ENCODE results near the gene OXNAD1.

Gene OXNAD1

DNA sequence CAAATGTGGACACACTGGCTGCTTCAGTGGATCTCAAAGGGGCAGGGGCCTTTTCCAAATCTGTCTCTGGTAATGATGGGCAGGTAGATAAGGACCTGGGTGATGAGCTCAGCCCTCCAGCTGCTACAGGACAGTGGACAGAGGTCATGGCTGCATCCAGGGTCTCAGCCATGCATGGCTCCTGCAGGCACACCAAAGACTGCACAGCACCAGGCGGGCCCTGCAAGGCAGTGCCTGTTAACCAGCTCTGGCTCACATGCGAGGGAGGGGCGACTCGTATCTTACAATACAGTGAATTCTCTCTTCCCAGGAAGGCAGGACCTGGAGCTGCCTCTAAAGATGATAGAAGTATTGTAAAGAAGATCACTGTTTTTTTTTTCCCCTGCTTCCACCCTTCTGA, 58.7 kb downstream of the OXNAD1 start:
- H3K4me3 ChIP-seq (ENCODE audit: low read length): no peak overlapping the region
- no peak for DNase-seq (ENCODE audit: low read depth)
- no peak for TF ChIP-seq CTCF (conservative IDR thresholded peaks at IDR 0.05; ENCODE audit: low read length)

DNA sequence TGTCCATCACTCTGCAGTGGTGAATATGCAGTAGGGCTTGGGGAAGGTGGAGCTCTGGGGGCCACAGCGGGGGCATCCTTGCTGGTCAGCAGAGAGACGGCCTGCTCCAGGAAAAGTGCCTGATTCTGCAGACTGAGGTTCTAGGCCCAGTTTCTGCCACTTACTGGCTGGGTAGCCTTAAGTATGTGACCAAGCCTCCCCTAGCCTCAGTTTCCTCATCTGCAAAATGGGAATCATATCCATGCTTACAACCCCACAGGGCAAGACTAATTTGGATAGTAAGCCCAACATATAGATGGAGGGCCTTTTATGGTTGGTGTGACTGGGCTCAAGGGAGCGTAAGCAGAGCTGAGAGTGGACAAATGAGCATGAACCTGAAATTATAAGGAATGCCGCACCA, 60.8 kb downstream of the OXNAD1 start:
- H3K4me3 ChIP-seq (ENCODE audit: low read length): no peak overlapping the region
- no peak for TF ChIP-seq CTCF (conservative IDR thresholded peaks at IDR 0.05; ENCODE audit: low read length)
- no peak for DNase-seq (ENCODE audit: low read depth)

- no peak for TF ChIP-seq CTCF (conservative IDR thresholded peaks at IDR 0.05; ENCODE audit: low read length)
- H3K4me3 ChIP-seq (ENCODE audit: low read length): no peak overlapping the region
- DNase-seq (ENCODE audit: low read depth): no peak
Observed at GRCh38 chr3:16326724-16327349, 61.8 kb downstream of the OXNAD1 start.

DNA sequence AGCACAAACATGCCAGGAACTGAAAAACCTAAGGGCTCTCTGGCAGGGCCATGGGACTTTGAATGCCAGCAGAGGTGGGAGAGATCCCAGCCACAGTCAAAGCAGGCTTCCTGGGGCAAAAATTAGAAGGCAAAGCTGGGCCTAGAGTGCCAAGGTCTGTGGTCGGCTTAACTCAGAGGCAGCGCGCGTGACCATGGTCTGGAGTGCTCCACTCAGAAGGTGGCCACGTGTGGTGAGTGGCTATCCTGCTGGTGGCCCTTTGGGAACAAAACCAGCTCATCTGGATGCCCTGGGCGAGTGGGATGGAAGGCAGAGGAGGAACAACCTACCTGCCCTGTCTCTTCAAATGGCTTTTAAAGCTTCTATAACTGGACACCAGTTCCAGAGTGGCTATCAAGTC, 63.1 kb downstream of the OXNAD1 start:
- no peak for TF ChIP-seq CTCF (conservative IDR thresholded peaks at IDR 0.05; ENCODE audit: low read length)
- H3K4me3 ChIP-seq (ENCODE audit: low read length): no peak overlapping the region
- no peak for DNase-seq (ENCODE audit: low read depth)

DNA sequence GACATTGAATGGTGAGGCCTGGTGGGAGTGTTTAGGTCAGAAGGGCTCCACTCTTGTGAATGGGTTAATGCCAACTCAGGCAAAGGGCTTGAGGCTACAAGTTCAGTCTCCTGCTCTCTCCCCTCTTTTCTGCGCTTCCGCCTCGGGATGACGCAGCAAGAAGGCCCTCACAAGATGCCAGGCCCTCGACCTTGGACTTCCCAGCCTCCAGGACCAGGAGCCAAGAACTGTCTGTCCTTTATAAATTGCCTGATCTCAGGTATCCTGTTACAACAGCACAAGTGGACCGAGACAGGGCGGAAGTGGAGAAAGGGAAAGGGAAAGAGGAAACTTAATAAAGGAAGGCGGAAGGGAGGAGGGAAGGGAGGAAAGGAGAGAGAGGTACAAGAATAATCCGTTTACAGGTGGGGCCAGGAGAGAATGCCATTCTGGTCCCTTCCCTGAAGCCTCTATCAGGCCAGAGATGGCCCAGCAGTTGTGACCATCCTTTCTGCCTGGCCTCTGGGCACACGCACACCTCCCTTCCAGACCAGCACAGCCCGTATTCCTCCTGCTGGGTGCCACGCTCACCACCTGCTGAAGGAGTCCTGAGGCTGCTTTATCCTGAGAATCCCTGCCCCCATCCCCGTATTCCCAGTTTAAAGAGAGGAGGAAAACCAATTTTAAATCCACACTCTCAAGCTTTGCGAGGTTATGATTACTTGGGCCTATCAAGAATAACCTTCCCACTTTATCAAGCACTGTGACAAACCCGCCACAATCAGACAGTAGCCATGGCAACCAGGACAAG, 64.2 kb downstream of the OXNAD1 start:
- no peak for TF ChIP-seq CTCF (conservative IDR thresholded peaks at IDR 0.05; ENCODE audit: low read length)
- DNase-seq (ENCODE audit: low read depth): no peak
- no peak overlapping the region for H3K4me3 ChIP-seq (ENCODE audit: low read length)

DNA sequence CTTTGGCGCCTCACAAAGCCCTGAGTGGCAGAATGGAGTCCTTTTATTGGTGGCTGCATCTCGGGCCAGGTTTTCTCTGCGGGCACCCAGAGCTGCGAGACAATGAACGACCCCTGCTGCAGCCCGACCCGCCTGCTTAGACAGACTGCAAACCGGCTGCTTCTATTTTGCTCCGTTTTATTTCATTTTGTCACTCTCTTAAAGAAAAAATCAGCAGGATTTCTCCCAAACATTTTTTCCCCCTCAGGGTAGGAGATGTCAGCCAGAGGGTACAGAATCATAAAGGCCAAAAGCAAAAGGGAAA, 64.8 kb downstream of the OXNAD1 start:
- no peak for TF ChIP-seq CTCF (conservative IDR thresholded peaks at IDR 0.05; ENCODE audit: low read length)
- no peak for DNase-seq (ENCODE audit: low read depth)
- no peak overlapping the region for H3K4me3 ChIP-seq (ENCODE audit: low read length)

DNA sequence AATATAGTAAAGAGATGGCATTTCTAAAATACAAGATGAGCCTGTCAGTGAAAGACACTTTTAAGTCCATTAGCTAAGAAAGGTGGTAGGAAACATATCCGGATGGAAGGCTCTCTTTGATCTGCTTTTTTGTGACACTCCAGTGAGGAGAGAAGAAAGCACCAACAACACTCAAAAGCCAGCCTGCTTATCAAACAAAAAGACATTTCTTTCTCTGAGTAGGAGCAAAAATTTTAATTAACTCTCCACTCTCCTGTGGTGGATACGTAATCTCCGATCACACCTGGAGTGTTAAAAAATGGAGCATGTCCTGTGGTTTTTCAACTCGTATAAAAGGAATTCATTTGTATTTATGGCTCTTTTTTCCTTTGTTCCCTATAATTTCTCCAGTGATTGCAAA, 65.3 kb downstream of the OXNAD1 start:
- TF ChIP-seq CTCF (conservative IDR thresholded peaks at IDR 0.05; ENCODE audit: low read length): no peak
- H3K4me3 ChIP-seq (ENCODE audit: low read length): no peak overlapping the region
- DNase-seq (ENCODE audit: low read depth): no peak

Data from AG10803 (cell line).